ENCODE measurements around the gene EID3. TPM values are rescaled to one million over a fixed set of nuclear protein-coding genes. Genes with fewer than 3 reads are reported as not detected.
A peak's percentile ranks its signal among the peaks of the same experiment; 100 is the strongest.

EID3 gene
- total and polyA plus RNA-seq, 10 of the 15 experiments (the other 5 are each of a cell fraction or from before 2014, with no cell fraction given): 0.92 to 7.0 (median 4.3) TPM

DNA sequence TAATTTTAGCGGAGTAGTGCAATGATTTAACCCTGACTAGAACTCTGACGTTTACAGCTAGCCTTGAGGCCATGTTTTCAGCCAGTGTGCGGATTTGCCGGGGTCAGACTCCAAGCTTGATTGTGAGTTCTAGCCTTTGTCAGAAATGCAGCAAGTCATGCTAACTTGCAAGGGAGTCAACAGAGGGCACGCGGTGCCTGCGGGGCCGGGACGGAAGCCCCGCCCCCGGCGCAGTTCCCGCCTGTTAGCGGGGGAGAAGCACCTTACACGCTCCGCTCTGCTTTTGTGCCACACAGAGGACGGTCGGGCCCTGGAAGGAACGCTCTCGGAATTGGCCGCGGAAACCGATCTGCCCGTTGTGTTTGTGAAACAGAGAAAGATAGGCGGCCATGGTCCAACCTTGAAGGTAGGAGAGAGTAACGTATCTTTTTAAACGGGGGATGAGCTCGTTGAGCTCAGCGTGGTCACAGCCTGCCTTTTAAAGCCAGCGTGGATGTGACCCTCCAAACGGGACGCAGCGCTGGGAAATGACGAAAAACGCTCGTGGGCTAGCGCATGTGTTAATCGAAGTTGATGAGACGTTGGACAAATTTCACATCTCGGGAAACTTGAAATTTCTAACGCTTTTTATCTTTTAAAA, 14.8 kb upstream of the EID3 start (continued):
- TF ChIP-seq CUX1 (IDR thresholded peaks at IDR 0.05; ENCODE audit: insufficient replicate concordance, low read depth, low read length): no peak
- TF ChIP-seq FOXM1 (IDR thresholded peaks at IDR 0.05; ENCODE audit: low read depth, low read length): no peak
- peak; percentile 50 for TF ChIP-seq KLF5 (IDR thresholded peaks at IDR 0.05; ENCODE audit: partially characterized antibody)
- TF ChIP-seq, protein P1, sequence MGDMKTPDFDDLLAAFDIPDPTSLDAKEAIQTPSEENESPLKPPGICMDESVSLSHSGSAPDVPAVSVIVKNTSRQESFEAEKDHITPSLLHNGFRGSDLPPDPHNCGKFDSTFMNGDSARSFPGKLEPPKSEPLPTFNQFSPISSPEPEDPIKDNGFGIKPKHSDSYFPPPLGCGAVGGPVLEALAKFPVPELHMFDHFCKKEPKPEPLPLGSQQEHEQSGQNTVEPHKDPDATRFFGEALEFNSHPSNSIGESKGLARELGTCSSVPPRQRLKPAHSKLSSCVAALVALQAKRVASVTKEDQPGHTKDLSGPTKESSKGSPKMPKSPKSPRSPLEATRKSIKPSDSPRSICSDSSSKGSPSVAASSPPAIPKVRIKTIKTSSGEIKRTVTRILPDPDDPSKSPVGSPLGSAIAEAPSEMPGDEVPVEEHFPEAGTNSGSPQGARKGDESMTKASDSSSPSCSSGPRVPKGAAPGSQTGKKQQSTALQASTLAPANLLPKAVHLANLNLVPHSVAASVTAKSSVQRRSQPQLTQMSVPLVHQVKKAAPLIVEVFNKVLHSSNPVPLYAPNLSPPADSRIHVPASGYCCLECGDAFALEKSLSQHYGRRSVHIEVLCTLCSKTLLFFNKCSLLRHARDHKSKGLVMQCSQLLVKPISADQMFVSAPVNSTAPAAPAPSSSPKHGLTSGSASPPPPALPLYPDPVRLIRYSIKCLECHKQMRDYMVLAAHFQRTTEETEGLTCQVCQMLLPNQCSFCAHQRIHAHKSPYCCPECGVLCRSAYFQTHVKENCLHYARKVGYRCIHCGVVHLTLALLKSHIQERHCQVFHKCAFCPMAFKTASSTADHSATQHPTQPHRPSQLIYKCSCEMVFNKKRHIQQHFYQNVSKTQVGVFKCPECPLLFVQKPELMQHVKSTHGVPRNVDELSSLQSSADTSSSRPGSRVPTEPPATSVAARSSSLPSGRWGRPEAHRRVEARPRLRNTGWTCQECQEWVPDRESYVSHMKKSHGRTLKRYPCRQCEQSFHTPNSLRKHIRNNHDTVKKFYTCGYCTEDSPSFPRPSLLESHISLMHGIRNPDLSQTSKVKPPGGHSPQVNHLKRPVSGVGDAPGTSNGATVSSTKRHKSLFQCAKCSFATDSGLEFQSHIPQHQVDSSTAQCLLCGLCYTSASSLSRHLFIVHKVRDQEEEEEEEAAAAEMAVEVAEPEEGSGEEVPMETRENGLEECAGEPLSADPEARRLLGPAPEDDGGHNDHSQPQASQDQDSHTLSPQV (IDR thresholded peaks at IDR 0.05): no peak
- no peak for TF ChIP-seq SIX5 (IDR thresholded peaks at IDR 0.05; ENCODE audit: low read depth, low read length, severe bottlenecking)
- TF ChIP-seq ETV6 (conservative IDR thresholded peaks at IDR 0.05 in 1 of 2, IDR thresholded peaks at IDR 0.05 in 1 of 2; ENCODE audit: borderline replicate concordance in 1 of 2, low read depth in 1 of 2): no peak
- peak; percentile 90; the same call in 1 of the 2 replicates for TF ChIP-seq RB1 (IDR thresholded peaks at IDR 0.05; ENCODE audit: borderline replicate concordance)
- TF ChIP-seq CBFB (IDR thresholded peaks at IDR 0.05; ENCODE audit: low read depth): no peak; the same call in 1 of the 2 replicates
- TF ChIP-seq ZNF687 (IDR thresholded peaks at IDR 0.05): peak; percentile 88
- TF ChIP-seq E2F4 (IDR thresholded peaks at IDR 0.05; ENCODE audit: low read depth, low read length): no peak
- TF ChIP-seq SMAD5 (IDR thresholded peaks at IDR 0.05; ENCODE audit: low read depth): peak; percentile 68; the same call in 1 of the 2 replicates
- peak; percentile 29; the same call in 1 of the 2 replicates for TF ChIP-seq WRNIP1 (IDR thresholded peaks at IDR 0.05; ENCODE audit: borderline replicate concordance, low read depth, low read length)

All from GM12878 (cell line).